HepG2 (cell line): ENCODE data around the gene CD248. TPM values are rescaled to one million over a fixed set of nuclear protein-coding genes. Genes with fewer than 3 reads are reported as not detected.

ENCODE experiments used
- ARHGAP35 ChIP-seq: sonication (generic); formaldehyde crosslinking; IDR thresholded peaks from 2 replicates; pipeline ENCODE4 v1.9.0; 2022; ENCODE audit warnings: mild to moderate bottlenecking, inconsistent platforms, moderate library complexity, missing genetic modification reagents, borderline replicate concordance
- ATF2 ChIP-seq: sonication (generic); formaldehyde crosslinking; IDR thresholded peaks from 2 replicates; pipeline ENCODE4 v1.4.0; 2020; ENCODE audit warnings: missing genetic modification reagents
- DNMT3B ChIP-seq: conservative IDR thresholded peaks from 2 replicates; pipeline ENCODE4 v1.6.1; 2016; ENCODE audit warnings: missing biosample characterization, control low read depth
- ETV6 ChIP-seq: sonication (generic); formaldehyde crosslinking; conservative IDR thresholded peaks from 2 replicates; pipeline ENCODE4 v1.4.0; 2020; ENCODE audit warnings: missing genetic modification reagents
- FOXK2 ChIP-seq: fragments of 450-650 bp; IDR thresholded peaks from 2 replicates; pipeline ENCODE4 v1.6.1; 2016
- GFI1 ChIP-seq: sonication (generic); formaldehyde crosslinking; IDR thresholded peaks from 2 replicates; pipeline ENCODE4 v1.5.0; 2020; ENCODE audit warnings: missing genetic modification reagents, mild to moderate bottlenecking, borderline replicate concordance
- GMEB1 ChIP-seq: sonication (generic); formaldehyde crosslinking; IDR thresholded peaks from 2 replicates; pipeline ENCODE4 v1.5.1; 2020; ENCODE audit warnings: missing genetic modification reagents, mild to moderate bottlenecking, borderline replicate concordance
- HNRNPL ChIP-seq: fragments of 200-400 bp; formaldehyde crosslinking; IDR thresholded peaks from 2 replicates; pipeline ENCODE4 v1.6.1; 2017; ENCODE audit warnings: mild to moderate bottlenecking, low read depth, low read length
- KDM2A ChIP-seq: sonication (generic); formaldehyde crosslinking; IDR thresholded peaks from 2 replicates; pipeline ENCODE4 v1.4.0; 2020; ENCODE audit warnings: low read depth, missing genetic modification reagents, borderline replicate concordance
- KLF13 ChIP-seq: sonication (generic); formaldehyde crosslinking; IDR thresholded peaks from 2 replicates; pipeline ENCODE4 v1.4.0; 2020; ENCODE audit warnings: mild to moderate bottlenecking, missing genetic modification reagents
- MAX ChIP-seq: IDR thresholded peaks from 2 replicates; pipeline ENCODE4 v1.6.1; 2012; ENCODE audit warnings: inconsistent platforms
- MZF1 ChIP-seq: sonication (generic); formaldehyde crosslinking; IDR thresholded peaks from 2 replicates; pipeline ENCODE4 v1.8.1; 2023; ENCODE audit warnings: mild to moderate bottlenecking, missing genetic modification reagents, borderline replicate concordance
- NFE2L1 ChIP-seq: sonication (generic); formaldehyde crosslinking; IDR thresholded peaks from 2 replicates; pipeline ENCODE4 v1.4.0; 2020; ENCODE audit warnings: missing genetic modification reagents, mild to moderate bottlenecking, borderline replicate concordance
- NFYB ChIP-seq: sonication (generic); formaldehyde crosslinking; IDR thresholded peaks from 2 replicates; pipeline ENCODE4 v1.4.0; 2020; ENCODE audit warnings: missing genetic modification reagents
- SMAD3 ChIP-seq: sonication (generic); formaldehyde crosslinking; IDR thresholded peaks from 2 replicates; pipeline ENCODE4 v1.4.0; 2020; ENCODE audit warnings: missing genetic modification reagents
- SMARCC2 ChIP-seq: fragments of 450-650 bp; IDR thresholded peaks from 2 replicates; pipeline ENCODE4 v1.6.1; 2017; ENCODE audit warnings: antibody characterized with exemption, mild to moderate bottlenecking
- STAG1 ChIP-seq: sonication (generic); formaldehyde crosslinking; IDR thresholded peaks from 2 replicates; pipeline ENCODE4 v1.4.0; 2020; ENCODE audit warnings: missing genetic modification reagents
- TEAD3 ChIP-seq: optimal IDR thresholded peaks from 2 replicates; pipeline ENCODE3; 2016; ENCODE audit warnings: borderline replicate concordance
- TEF ChIP-seq: sonication (generic); formaldehyde crosslinking; IDR thresholded peaks from 2 replicates; pipeline ENCODE4 v1.5.0; 2020; ENCODE audit warnings: missing genetic modification reagents
- ZBTB25 ChIP-seq: IDR thresholded peaks from 2 replicates; pipeline ENCODE4 v1.6.1; 2018; ENCODE audit warnings: missing genetic modification reagents
- ZC3H13 ChIP-seq: sonication (generic); formaldehyde crosslinking; IDR thresholded peaks from 2 replicates; pipeline ENCODE4 v1.8.1; 2023; ENCODE audit warnings: mild to moderate bottlenecking, missing genetic modification reagents, moderate library complexity
- ZFX ChIP-seq: sonication (generic); formaldehyde crosslinking; IDR thresholded peaks from 2 replicates; pipeline ENCODE4 v1.4.0; 2020; ENCODE audit warnings: mild to moderate bottlenecking, low read depth, missing genetic modification reagents, moderate library complexity
- ZMYM2 ChIP-seq: sonication (generic); formaldehyde crosslinking; IDR thresholded peaks from 2 replicates; pipeline ENCODE4 v1.8.0; 2022; ENCODE audit warnings: mild to moderate bottlenecking, missing genetic modification reagents
- ZNF34 ChIP-seq: sonication (generic); formaldehyde crosslinking; IDR thresholded peaks from 2 replicates; pipeline ENCODE4 v1.4.0; 2020; ENCODE audit warnings: mild to moderate bottlenecking, missing genetic modification reagents, borderline replicate concordance
- ZNF644 ChIP-seq: IDR thresholded peaks from 2 replicates; pipeline ENCODE4 v1.6.1; 2016; ENCODE audit warnings: low read depth
- polyA plus RNA-seq, 8 experiments: library from polyadenylated mRNA; depleted of rRNA in 3 of 8; stranded (reverse) in 7 of 8; unstranded in 1 of 8; fragments of >200 nt; fragmentation: Illumina TruSeq in 4 of 8; extraction: Trizol in 4 of 8; gene quantifications; 2 replicates each; pipeline versions ENCODE4 v1.2.1 to v1.2.3, GENCODE V29; 2011 to 2016; ENCODE audit warnings: low read depth in 4 of 8, missing spikeins in 1 of 8, mixed read lengths in 1 of 8; ENCODE audit not compliant: insufficient read depth in 1 of 8
- total RNA-seq, 5 experiments: library from RNA; depleted of rRNA; stranded (reverse); fragments of >200 nt; fragmentation: Illumina TruSeq; extraction: Trizol; gene quantifications; 2 replicates each; pipeline ENCODE4 v1.2.3, GENCODE V29; 2016; ENCODE audit warnings: low read depth in 1 of 5

The CD248 gene
- total and polyA plus RNA-seq, 2 of the 13 experiments (the other 11 are each of a cell fraction or from before 2014, with no cell fraction given), result 0.25 to 0.35 TPM

GRCh38 chr11:66312549-66313320 lies 4.1 kb downstream of the CD248 start (continued):
- TF ChIP-seq STAG1 (CRISPR knock-in tag) (no peak), KDM2A (no peak; the same call in 1 of the 2 replicates), ZNF34 (no peak; the same call in 1 of the 2 replicates), SMAD3 (0 out of 2 replicates have a peak, but pooled peaks have one; percentile 16), MAX (peak; percentile 71), NFE2L1 (CRISPR knock-in tag) (no peak), FOXK2 (no peak), GFI1 (CRISPR knock-in tag) (no peak), TEAD3 (no peak), ZMYM2 (CRISPR knock-in tag) (no peak), HNRNPL (no peak), NFYB (CRISPR knock-in tag) (no peak), ZNF644 (CRISPR knock-in tag) (no peak), ETV6 (no peak), TEF (CRISPR knock-in tag) (no peak), KLF13 (no peak), SMARCC2 (no peak), DNMT3B (CRISPR knock-in tag) (no peak), ZBTB25 (CRISPR knock-in tag) (peak; percentile 18), ARHGAP35 (no peak; the same call in 1 of the 2 replicates), GMEB1 (no peak), MZF1 (CRISPR knock-in tag) (no peak), ZC3H13 (CRISPR knock-in tag) (no peak), ZFX (CRISPR knock-in tag) (peak; percentile 80), ATF2 (CRISPR knock-in tag) (0 out of 2 replicates have a peak, but pooled peaks have one; percentile 1)
